GM19468 (cell line): ENCODE measurements around the gene NACC1.

Experiments
- ATAC-seq: cut with Tn5 transposase; IDR thresholded peaks from one replicate; pipeline ENCODE4 v1.9.1; 2021; ENCODE audit warnings: mild to moderate bottlenecking, moderate library complexity, moderate number of reproducible peaks; ENCODE audit not compliant: unreplicated experiment; ENCODE audit errors: extremely low read depth

Gene NACC1

DNA sequence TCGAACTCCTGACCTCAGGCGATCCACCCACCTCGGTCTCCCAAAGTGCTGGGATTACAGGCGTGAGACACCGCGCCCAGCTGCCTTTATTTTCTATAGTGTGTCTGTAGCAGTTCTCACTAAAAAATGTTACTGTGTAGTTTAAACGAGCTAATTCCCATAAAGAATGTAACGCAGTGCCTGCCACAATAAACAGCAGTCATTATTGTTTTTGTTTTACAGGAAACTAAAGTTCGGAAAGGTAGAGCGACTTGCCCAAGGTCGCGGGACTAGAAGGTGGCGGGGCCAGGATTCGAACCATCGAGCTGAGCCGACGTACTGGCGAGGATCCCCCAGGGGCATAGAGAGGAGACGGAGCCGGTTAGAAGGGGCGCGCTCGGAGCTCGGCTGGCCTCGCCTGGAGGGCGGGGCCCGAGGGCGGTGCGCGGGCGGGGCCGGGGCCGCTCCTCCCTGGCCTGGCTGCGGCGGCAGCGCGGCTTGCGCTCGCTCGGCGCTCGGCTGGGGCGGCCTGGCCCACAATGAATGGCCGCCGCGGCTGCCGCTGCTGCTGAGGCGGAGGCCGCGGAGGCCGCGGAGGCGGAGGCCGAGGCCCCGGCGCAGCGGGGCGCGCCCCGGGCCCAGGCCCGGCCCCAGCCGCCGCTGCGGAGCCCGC is at the start of gene NACC1:
Gene NACC1, plus strand, starts transcription at position 493 of the 652 bp plus-strand sequence. CDS start 16,944 bp downstream, outside the sequence.
- peak; percentile 33 for ATAC-seq

DNA sequence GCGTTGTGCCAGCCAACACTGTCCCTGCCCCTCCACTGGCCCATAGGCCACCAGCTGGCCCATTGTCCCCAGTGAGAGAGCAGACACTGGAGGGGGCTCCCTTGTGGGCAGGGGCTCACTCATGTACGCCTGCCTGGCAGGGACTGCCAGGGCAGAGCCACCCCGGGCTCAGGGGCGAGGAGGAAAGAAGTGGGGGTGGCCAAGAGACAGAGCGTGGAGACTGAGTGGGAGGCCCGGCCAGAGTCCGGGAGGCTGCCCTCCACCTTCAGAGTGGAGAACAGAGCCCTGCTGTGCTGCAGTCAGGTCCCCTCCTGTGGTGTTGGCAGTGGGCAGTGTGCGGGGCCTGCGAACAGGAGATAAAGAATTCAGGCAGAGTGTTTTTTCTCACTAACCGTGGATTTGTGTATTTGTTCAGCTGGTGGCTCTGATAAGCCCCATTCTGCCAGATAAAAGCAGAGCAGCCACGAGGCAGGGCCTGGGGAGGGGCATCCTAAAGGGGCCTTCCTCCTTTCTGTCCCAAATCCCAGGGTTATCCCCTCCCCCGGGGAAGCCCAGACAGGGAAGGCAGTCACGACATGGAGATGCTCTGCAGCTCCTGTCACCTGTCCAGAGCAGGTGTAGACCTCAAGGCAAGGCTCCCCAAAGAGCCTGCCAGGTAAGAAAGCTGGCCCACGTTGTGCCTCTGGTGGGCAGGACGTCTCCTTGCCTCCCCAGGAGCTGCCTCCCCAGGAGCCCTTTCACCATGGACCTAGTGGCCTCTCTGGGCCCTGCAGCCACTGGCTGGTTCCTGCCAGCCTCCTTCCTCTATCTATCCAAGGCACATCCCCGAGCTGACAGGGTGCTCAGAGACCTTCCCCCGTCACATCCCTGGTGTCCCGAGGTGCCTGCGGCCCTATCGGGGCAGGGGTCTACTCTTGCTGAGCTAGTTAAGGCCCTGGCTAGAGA is 48.4 kb upstream of the NACC1 start:
- no peak for ATAC-seq

DNA sequence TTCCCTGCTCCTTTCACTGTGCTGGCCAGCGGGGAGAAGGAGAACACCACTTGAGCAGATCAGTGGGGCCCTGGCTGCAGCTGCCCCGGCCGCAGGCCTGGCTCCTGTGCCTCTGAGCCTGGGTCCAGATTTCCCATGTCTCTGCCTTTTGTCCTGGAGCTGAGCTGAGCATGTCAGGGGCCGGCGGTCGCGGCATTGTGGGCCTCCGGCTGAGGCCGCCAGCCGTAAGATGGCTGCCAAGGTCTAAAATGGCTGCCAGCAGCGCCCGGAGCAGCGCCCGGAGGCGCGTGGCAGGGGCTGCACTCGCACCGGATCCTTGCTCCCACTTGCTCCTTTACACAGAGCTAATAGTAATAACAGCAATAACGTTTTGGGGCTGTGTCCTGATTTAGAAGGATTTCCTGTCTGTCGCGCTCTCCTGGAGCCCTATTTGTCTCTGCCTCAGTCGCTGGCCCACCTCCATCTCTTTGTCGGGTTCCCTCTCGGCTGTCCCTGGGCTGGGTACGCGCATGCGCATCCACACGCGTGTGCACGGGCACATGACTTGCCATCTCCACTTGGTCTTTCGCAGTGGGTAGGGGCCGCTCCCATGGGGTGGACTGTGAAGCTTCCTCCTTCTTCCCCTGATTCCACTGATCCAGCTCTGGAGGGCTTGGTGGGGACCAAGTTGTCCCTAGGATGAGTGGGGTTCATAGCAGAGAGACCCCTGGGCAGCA is 47.5 kb upstream of the NACC1 start:
- ATAC-seq: no peak

DNA sequence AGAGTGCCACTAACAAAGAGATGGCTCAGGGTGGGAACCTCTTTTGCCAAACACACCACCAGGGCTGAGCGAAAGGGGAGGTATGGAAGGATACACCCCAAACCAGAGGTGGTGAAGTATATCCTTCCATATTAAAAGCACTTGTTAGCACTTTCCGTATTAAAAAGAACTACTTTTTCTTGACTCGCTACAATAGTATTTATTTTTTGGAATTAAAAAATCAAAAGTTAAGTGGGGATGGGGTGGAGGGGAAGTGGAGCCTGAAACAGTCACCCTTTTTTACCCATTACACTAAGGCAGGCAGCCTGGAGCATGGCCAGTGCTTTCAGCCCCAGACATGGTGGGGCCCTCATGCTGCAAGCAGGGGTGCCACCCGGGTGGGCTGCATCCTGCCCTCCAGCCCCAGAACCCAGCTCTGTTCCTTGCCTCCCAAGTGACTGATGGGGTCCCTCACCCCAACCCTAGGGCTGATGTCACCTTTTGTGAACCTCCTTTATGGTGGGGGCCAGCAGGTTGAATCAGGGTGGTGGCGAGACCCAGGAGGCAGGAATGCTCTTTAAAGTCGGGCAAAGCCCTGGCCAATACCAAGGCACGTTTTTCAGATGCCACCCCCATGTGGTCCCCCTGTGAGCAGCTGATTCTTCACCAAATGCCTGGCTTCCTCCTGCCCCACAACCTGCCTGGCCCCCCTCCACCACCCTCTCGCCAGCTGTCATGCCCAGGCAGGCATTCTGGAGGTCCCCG is 46.4 kb upstream of the NACC1 start:
- no peak for ATAC-seq

DNA sequence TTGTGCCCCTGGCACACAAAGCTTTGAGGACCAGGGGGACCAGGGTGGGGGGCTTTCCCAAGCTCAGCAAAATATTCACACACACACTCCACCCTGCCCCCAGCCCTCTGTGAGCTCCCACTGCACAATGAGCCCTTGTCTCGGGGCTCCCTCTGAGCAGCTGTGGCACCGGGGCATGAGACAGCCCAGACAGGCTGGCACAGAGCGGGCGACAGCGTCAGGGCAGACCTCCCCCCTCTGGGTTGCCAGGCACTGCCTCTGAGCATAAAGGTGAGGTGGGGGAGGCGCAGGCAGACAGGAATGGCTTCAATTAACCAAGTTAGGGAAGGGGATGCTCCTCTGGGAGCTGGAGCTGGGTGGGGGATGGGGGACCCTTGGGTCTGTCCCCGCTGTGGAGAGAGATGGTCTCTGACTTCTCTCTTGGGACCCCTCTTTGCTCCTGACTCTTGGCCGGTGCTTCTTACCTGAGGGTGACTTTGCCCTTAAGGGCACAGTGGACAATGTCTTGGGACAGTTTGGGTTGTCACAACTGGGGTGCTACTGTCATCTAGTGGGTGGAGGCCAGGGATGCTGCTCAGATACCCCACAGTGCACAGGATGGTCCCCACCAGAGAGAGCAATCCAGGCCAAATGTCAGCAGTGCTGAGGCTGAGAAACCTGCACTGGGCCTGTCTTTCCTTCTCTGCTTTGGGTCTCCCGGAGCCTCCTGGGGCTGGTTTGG is 45.7 kb upstream of the NACC1 start:
- ATAC-seq: no peak

DNA sequence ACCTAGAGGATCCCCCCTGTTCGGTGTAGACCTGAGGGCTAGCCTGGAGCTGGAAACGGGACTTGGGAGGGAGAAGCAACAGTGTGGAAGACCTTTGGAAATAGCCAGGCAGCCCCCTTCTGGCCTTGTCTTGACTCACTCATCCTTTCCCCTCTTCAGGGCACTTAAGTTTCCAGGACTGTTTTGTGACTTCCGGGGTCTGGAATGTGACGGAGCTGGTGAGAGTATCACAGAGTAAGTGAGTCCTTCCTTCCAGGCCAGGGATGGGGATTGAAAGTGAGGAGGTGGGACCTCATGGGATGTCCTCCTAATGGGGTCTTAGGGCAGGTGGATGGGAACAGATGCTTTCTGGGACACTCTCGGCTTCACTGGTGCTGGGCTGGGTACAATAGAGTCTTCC is 44.8 kb upstream of the NACC1 start:
- ATAC-seq: no peak

DNA sequence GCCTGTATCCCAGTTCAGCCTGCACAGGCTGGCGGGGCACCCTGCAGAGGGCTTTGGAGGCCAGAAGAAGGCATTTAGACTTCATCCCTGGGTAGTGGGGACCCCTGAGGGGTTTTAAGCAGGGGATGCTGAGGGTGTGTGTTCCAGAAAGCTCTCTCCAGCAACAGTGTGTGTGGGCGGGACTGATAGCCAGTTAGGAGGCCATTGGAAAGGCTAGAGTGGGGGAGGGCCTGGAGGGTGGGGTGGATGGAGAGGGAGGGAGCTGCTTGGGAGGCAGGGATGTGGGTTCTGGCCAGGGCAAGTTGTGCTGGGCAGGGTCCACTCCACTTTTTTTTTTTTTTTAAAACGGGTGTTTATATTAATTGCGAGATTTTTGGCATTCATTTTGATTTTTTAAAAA is 43.7 kb upstream of the NACC1 start:
- no peak for ATAC-seq

DNA sequence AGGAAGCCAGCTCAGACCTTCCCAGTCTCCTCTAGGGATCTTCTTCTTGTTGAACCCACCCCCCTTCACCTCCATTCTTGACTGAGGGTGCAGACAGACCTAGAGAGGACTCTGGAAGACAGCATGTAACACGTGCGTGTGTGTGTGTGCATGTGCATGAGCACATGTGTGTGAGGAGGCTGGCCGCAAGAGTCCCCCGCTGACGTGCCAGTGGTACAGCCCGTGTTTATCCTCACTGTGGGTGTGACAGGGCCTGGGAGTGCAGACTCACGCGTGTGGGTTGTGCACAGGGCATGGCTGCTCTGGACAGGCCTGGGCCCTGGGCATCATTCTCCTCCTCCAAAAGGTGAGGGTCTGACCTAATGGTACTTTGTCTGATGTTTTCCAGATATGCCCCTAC is 41.7 kb upstream of the NACC1 start:
- no peak for ATAC-seq

DNA sequence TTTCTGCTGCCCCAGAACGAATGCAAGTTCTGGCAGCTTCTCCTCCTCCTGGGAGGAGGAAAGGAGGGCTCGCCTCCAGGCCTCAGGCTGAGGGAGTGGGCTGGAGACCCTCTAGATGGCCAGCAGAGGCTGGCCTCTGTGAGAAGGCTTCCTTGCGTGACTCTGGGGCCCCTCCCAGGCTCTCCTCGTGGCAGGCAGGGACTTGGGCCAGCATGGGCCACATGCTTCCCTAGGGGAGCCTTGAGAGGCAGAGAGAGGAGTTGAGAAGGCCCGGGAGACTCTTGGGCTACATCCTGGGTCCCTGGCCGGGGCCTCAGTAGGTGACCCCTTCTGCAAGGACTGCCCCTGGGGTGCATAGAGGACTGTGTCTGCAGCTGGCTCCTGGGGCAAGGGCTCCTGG is 41.3 kb upstream of the NACC1 start:
- no peak for ATAC-seq

DNA sequence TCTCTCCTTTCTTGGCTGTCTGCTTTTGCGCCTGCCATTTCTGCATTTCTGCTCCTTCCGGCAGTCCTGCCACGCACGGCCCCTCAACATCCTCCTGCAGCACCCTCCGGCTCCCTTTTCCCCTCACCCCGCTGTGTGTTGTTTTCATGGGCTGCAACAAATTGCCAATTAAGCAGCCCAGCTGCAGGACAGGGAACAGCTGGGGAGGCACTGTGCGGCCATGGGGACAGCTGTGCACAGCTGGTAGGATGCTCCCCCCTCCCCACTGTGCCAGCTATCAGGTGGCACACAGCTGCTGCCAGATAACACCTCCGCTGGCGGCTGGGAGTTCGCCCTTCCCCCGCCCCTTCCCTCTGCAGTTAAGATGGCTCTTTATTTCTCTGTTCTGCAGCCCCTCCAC is 40.8 kb upstream of the NACC1 start:
- ATAC-seq: no peak

DNA sequence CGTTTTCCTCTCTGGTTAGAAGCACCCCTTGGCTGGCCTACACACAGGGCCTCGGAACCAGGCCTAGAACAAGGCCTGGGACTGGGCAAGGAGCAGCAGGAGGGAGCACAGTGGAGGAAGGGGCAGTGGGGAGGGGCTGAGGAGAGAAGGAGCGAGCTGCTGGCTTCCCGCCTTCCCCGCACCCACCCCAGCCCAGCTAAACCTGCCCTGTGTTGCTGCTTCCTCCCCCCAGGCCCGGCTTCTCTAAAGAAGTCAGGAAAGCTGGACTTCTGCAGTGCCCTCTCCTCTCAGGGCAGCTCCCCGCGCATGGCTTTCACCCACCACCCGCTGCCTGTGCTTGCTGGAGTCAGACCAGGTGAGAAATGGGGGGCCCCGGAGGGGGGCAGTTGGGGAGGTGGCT is 39.7 kb upstream of the NACC1 start:
- no peak for ATAC-seq

DNA sequence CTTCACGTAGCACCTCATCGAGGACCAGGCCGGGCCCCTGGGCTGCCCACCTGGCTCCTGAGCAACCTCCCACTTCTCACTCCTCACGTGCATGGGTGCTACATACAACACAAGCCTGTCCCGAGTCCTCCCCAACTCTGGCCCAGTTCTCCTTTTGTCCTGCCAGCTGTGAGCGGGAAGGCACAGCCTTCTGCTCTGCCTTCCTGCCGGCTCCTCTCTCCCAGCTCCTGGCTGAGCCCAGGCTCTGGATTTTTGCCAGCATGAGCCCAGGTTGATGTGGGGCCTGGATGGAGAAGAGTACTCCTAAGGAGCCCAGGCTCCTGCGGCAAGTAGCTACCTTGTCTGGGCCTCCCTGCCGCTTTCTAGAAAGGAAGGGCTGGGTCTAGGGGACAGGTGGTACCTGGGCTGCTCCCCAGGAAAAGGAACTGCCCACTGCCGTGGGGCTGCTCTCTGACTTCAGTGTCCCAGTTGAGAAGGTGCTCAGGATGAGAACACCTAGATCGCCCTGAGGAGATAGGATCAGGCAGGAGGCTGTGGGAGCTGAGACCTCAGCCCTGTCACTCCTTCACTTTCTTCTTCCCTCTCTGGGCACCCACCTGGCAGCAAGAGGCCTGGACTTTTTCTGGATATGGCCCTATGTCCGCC is 39.0 kb upstream of the NACC1 start:
- ATAC-seq: no peak

DNA sequence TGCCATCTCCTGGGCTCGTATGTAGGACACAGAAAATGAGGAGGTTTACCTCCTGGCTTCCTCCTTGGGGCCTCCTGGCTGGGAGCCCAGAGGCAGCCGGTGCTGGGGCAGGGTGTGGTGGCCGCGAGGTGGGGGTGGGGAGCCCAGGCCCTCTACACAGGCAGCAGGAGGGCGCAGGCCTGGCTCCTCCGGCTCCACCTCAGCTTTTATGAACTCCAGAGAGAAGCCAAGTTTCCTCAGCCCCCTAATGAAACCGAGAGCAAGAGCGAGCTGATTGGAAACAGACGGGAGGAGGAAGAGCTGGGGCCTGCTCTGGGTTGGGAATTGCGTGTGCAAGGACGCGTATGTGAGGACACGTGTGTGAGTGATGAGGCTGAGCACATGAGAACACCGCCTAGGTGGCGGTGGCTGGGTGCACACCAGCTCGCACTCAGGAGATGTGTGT is 38.5 kb upstream of the NACC1 start:
- no peak for ATAC-seq

DNA sequence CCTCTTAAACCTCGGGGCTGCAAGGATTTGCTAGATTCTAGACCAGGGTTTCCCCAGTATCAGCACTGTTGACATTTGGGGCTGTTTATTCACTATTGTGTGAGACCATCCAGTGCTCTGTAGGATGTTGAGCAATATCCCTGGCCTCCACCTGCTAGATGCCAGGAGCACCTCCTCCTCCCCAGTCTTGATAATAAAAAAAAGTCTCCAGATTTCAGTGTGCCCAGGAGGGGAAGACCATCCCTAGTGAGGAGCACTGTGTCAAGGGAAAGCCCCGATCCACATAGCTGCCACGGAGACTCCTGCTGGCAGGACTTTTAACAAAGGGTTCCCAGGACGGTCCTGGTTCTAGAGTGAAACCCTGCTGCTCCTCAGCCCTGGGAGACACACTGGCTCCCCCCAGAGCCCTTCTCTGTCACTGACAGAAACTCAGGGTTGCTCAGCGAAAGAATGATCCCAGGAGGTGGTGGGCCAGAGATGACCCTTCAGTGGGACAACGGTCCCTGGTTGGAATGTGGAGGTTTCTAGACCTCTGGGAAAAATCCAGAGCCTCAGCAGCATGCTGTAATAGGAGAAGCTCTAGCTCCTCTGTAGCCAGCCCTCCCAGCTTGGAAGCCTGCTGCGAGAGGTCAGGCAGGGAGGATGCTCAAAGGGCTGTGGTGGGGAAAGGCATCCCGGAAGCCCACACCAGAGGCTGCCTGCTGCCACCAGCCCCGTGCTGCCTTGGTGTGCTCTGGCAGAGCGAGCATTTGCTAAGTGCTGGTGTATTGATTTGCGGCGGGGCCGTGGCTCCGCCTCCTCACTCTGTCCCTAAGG is 35.7 kb upstream of the NACC1 start:
- ATAC-seq: no peak

DNA sequence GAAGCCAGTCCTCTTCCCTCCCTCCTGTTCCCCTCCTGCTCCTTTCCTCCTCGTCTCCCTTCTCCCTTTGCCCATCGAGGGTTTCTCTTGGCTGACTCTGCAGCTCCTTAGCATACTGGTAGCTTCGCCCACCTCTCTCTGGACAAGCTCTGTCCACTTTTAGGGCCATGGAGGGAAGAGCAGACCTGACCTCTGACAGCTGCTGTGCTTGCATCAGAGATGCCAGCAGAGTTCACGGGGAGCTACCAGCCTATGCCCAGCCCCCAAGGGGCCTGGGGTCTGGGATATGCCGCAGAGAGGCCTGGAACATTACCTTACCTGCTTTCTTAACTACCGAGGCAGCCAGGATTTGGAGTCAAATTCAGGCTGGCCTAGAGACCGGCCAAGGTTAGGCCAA is 35.1 kb upstream of the NACC1 start:
- no peak for ATAC-seq

DNA sequence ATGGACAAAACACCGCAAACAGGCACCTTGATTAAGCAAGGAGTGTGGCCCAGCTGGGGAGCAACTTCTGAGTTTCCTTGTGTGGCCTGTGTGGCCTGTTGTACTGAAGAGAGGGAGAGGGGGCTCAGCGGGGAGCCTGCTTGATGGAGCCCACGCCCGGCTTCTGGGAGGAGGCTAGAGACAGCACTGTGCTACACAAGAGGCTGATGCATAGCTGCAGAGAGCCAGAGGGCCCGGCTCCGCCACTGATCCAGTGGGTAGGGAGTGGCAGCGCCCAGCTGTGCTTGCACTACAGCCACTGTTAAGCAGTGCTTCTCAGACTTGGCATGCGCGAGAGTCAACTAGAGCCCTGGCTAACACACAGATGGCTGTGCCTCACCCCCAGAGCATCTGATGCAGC is 34.4 kb upstream of the NACC1 start:
- ATAC-seq: no peak

DNA sequence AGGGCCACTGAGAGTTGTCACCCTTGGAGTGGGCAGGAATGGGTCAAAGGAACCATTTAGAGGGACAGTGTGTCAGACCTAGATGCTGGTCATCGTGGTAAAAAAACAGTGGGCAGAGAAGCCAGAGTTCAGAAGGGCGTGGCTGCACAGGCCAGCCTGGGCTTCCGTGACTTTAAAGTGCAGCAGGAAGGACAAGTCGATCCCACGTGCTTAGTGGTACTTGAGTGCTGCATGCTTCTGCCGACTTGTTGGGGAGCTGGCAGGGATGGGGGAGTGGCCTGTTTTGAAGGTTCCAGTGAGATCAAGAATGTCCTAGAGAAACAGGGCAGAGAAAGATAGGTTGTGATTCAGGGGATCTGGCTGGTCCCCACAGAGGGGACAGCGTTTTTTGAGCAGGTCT is 32.4 kb upstream of the NACC1 start:
- ATAC-seq: no peak

DNA sequence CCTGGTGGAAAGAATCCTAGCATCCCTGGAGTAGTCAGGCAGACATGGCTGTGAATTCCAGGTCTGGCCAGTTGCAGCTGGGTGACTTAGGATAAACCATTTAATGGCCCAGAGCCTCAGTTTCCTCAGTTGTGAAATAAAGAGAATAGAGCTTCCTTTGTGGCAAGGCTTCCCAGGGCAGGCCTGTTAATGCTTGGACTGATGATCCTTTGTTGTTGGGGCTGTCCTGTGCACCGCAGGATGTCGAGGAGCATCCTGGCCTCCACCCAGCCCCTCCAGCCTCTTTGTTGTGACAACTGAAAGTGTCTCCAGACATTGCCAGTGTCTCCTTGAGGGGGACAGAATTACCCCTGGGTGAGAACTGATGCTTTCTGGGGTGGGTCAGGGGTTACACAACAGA is 31.7 kb upstream of the NACC1 start:
- no peak for ATAC-seq
